AG20443 (cell line): ENCODE measurements around the gene FOSL1.

Experiments
- DNase-seq: peaks from one replicate; pipeline ENCODE4 v3.0.0; 2012; ENCODE audit warnings: low spot score, mixed read lengths

The FOSL1 gene

GRCh38 chr11:65919573-65920371 lies 19.6 kb upstream of the FOSL1 start:
- no peak for DNase-seq

- peak; percentile 98 for DNase-seq
Measured at GRCh38 chr11:65919141-65919572, 19.0 kb upstream of the FOSL1 start, which contains the start of gene DRAP1. TSS of gene DRAP1 (plus strand) at chr11:65919426. CDS start at chr11:65919502, 76 bp downstream.

- DNase-seq: no peak
Measured at GRCh38 chr11:65918211-65919140, 18.3 kb upstream of the FOSL1 start, which contains the start of gene C11orf68. TSS of gene C11orf68 (minus strand) at chr11:65919062. CDS start at chr11:65919031, 31 bp downstream.

DNA sequence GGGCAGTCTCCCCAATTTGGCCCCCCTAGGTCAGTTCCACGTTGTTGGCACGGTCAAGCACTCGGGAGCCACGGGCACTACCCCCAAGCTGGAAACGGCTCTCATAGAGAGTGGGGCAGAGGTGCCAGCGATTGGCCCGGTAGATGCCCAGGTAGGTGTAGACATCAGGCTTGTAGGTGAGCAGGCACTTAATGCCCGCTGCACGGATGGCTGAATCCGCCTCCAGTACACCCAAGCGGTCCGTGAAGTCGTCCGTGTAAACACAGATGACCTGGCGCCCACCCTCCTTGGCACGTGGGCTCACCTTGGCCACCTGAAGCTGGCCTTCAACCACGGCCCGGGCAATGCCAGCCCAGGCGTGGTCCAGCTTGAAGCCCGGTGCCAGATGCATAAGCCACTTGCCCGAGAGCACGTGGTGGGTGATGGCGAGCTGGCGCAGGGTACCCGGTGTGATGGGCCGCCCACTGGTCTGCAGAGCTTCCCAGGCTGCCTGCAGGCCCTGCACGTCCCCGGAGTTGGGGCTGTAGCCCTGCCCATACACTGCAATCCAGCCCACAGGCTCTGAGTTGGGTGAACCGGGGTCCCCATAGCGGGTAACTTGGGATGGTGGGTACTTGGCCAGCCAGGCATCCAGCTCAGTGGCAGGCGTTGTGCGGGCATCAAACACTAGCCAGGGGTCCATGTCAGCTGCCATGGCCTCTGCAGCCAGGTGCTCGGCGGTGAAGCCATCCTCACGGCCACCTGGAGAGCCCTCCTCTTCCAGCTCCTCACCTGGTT lies 17.4 kb upstream of the FOSL1 start:
- DNase-seq: peak; percentile 9

DNA sequence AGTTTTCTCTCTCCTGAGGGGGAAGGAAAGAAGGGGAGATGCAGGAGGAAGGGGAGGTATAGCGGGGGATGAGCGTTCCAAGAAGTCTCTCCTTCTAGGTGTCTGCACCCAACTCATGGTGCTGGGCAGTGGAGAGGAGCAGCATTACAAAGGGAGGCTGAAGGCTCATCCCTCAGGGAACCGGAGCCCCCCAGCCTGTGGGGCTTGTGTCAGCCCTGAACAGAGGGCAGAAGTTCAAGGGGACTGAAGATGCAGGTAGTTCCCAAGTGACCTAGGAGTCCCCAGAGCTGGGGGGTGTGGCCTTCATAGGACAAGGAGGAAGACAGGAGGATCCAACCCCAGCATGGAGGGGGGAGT lies 16.9 kb upstream of the FOSL1 start:
- DNase-seq: no peak

- no peak for DNase-seq
Measured at GRCh38 chr11:65916391-65916790, 16.2 kb upstream of the FOSL1 start.

DNA sequence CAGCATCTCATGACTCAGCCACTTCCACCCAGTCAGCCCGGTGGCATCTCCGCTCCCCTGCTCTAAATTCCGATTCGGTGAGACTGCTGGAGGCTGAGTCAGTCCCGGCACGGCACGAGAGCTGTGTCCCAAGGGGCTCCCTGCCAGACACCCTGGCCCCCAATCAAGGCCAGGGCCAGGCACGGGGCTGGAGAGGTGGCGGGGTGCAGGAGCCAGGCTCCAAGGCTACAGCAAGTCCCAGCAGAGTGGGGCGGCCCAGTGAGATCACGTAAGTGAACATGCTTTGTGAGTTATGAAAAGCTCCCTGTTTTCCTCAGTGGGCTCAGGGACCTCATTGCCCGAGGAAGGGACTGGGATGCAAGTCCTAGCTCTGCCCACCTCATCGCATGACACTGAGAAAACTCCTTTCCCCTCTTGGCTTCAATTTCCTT lies 15.6 kb upstream of the FOSL1 start:
- DNase-seq: peak; percentile 92

DNA sequence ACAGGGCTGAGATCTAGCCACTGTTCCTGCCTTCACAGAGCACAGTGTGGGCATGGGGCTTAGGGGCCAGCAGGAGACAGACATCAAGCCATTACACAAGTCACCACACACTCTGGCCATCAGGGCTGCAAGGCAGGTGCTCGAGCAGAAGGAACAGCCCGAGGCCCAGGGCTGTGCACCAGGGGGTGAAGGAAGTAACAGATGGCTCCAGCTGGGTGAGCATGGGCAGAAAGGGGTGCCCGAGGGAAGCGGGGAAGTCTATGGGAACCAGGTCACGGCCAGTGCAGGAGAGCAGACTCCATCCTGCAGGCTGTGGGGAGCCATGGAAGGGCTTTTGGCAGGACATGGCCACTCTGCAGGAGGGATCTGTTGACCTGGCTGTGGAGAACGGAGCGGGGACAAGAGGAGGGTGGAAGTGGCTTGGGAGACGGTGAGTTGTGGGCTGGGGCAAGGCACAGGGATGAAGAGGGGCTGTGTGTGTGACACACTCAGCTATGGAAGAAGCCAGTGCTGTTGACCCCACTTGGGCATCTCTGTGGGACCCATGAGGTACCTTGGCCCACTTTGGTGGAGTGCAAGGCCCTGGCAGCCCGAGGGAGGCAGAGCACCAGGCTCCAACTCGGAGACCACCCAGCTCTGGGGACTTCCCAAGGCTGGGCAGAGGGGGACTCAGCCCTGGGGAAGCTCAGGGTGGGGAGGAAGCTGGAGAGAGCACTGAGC lies 15.1 kb upstream of the FOSL1 start:
- no peak for DNase-seq

DNA sequence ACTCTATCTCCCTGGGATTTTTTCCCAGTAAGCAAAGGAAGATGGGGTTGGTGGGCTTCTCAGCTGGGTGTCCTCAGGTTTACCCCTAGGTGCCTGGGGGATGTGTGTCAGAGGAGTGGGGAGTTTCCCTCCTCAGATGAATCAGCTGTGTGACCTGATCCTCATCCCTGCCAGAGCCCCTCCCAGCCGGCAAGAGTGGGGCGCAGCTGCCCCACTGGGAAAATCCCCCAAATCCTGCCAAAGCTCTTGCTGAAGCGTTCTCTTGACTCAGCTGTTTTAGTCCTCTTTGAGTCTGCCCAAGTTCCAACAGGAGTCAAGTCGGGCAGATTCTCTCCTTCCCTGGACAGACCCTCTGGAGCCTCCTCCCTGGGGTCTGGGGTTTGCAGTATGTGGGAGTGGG lies 12.7 kb upstream of the FOSL1 start:
- DNase-seq: peak; percentile 55

- peak; percentile 88 for DNase-seq
Measured at GRCh38 chr11:65911682-65912568, 11.7 kb upstream of the FOSL1 start.

- DNase-seq: no peak
Measured at GRCh38 chr11:65907878-65908277, 7.7 kb upstream of the FOSL1 start.

GRCh38 chr11:65906602-65907001 lies 6.4 kb upstream of the FOSL1 start:
- DNase-seq: no peak

DNA sequence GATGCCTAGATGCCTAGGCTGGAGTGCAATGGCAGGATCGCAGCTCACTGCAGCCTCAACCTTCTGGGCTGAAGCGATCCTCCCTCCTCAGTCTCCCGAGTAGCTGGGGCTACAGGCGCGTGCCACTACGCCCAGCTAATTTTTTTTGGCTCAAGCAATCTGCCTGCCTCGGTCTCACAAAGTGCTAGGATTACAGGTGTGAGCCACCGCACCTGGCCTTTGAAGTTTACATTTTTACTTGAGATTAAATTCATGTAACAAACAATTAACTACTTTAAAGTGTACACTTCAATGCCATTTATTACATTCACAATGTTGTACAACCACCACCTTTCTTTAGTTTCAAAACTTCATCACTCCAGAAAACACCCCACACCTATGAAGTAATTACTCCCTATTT lies 3.5 kb upstream of the FOSL1 start:
- DNase-seq: no peak

- DNase-seq: peak; percentile 86
Measured at GRCh38 chr11:65903068-65903481, 2.9 kb upstream of the FOSL1 start.

- DNase-seq: no peak
Measured at GRCh38 chr11:65900899-65901180, 652 bp upstream of the FOSL1 start.

- peak; percentile 84 for DNase-seq
Measured at GRCh38 chr11:65899356-65900124, 648 bp downstream of the FOSL1 start.

- DNase-seq: no peak
Measured at GRCh38 chr11:65898656-65899355, 1.4 kb downstream of the FOSL1 start.

- no peak for DNase-seq
Measured at GRCh38 chr11:65897020-65897471, 3.1 kb downstream of the FOSL1 start.
